ENCODE data around the gene BACH2. TPM values are rescaled to one million over a fixed set of nuclear protein-coding genes. Genes with fewer than 3 reads are reported as not detected.

Gene BACH2
- total and polyA plus RNA-seq, 2 of the 4 experiments (the other 2 are of a cell fraction) = 1.3 to 1.4 TPM

- H3K18ac ChIP-seq (ENCODE audit: low read depth, low read length) = no peak overlapping the region
- no peak overlapping the region for H4K5ac ChIP-seq (ENCODE audit: low read depth, low read length)
- H2BK120ac ChIP-seq (ENCODE audit: low read depth, low read length) = 0 out of 2 replicates have a peak overlapping the region, but pooled peaks have one; percentile 32
- H3K4me1 ChIP-seq (ENCODE audit: control insufficient read depth, insufficient read depth, low read length) = peaks cover 2% of the 10 kb centered on the region; the same call in 1 of the 2 replicates
- no peak overlapping the region for H3K9ac ChIP-seq (ENCODE audit: low read depth, low read length)
- no peak overlapping the region for H2BK5ac ChIP-seq (ENCODE audit: low read depth, low read length, poor library complexity, severe bottlenecking)
- no peaks in the 10 kb centered on the region for H3K9me3 ChIP-seq (ENCODE audit: control insufficient read depth, insufficient read depth, low read length)
- H3K27ac ChIP-seq (ENCODE audit: insufficient read depth, low read length) = no peak overlapping the region
- ChIA-PET CTCF (no interaction called here), POLR2A (ENCODE audit: unreplicated experiment) (no interaction called here)
- H4K8ac ChIP-seq (ENCODE audit: low read depth in 2 of 2, low read length in 2 of 2) = no peak overlapping the region
- H3K27me3 ChIP-seq (ENCODE audit: control insufficient read depth, insufficient read depth, low read length) = peaks cover 2% of the 10 kb centered on the region; the same call in 1 of the 2 replicates
- H3K4ac ChIP-seq (ENCODE audit: low read depth, low read length) = no peak overlapping the region
- BruUV-seq (replicated peaks) = no TSS peak
- H2BK20ac ChIP-seq (ENCODE audit: low read depth, low read length) = no peak overlapping the region
- no peak overlapping the region for H2BK15ac ChIP-seq (ENCODE audit: low read depth, low read length)
- TF ChIP-seq MXI1 (IDR thresholded peaks at IDR 0.05; ENCODE audit: borderline replicate concordance, low read depth, low read length) (no peak), RCOR1 (IDR thresholded peaks at IDR 0.05; ENCODE audit: insufficient replicate concordance, low read length) (no peak), CHD1 (IDR thresholded peaks at IDR 0.05; ENCODE audit: low read depth, low read length) (no peak), CEBPB (IDR thresholded peaks at IDR 0.05; ENCODE audit: low read depth, low read length) (no peak), RAD21 (IDR thresholded peaks at IDR 0.05; ENCODE audit: low read length) (no peak), USF2 (IDR thresholded peaks at IDR 0.05; ENCODE audit: low read depth, low read length) (no peak), BHLHE40 (IDR thresholded peaks at IDR 0.05; ENCODE audit: low read depth, low read length) (no peak), RFX5 (IDR thresholded peaks at IDR 0.05; ENCODE audit: low read depth, low read length) (no peak), MAFK (IDR thresholded peaks at IDR 0.05; ENCODE audit: low read depth, low read length) (no peak), MAZ (IDR thresholded peaks at IDR 0.05; ENCODE audit: borderline replicate concordance, low read depth, low read length) (no peak), SMC3 (IDR thresholded peaks at IDR 0.05; ENCODE audit: low read depth, low read length) (no peak), ELK1 (IDR thresholded peaks at IDR 0.05; ENCODE audit: borderline replicate concordance, low read depth, low read length) (no peak), FOS (IDR thresholded peaks at IDR 0.05; ENCODE audit: low read depth, low read length) (no peak), POLR2A (IDR thresholded peaks at IDR 0.05; ENCODE audit: low read depth, low read length) (no peak), NFE2L2 (IDR thresholded peaks at IDR 0.05; ENCODE audit: low read depth, low read length) (no peak)
- ATAC-seq (ENCODE audit: low read depth) (no peak), DNase-seq (no peak)
- H3K56ac ChIP-seq (ENCODE audit: extremely low read depth, insufficient read depth, low read length) = no peak overlapping the region
- no peaks in the 10 kb centered on the region; a peak in 1 of 4 replicates for H3K79me1 ChIP-seq (ENCODE audit: low read depth in 1 of 2, low read length in 2 of 2)
- no peak overlapping the region for H2AFZ ChIP-seq (replicated peaks; ENCODE audit: low read length, poor library complexity)
- intact Hi-C loops (cut with micrococcal nuclease) (loop anchor here (1.0 kb wide), 1 partner anchor 11 kb away; no protein-coding TSS in a partner anchor), in situ Hi-C loops (cut with MboI; ENCODE audit: low sequenced_read_pairs) (no loop called here), dilution Hi-C loops (cut with HindIII; ENCODE audit: low sequenced_read_pairs, unreplicated experiment) (no loop called here)
- no peak overlapping the region for H4K91ac ChIP-seq (ENCODE audit: insufficient read depth, low read depth, low read length)
- no peaks in the 10 kb centered on the region; the same call in 1 of the 2 replicates for H3K9me1 ChIP-seq (ENCODE audit: insufficient read depth, low read length)
- H3K4me3 ChIP-seq (ENCODE audit: insufficient read depth, low read depth, low read length) = no peak overlapping the region
- H3K23ac ChIP-seq (ENCODE audit: low read depth, low read length) = no peak overlapping the region
- no peaks in the 10 kb centered on the region for H3K36me3 ChIP-seq (ENCODE audit: control insufficient read depth, insufficient read depth, low read length)
- no CpG with 5 or more reads among the region's 1 CpG for WGBS, 2 experiments (ENCODE audit: extremely low coverage in 2 of 2, insufficient read length in 1 of 2)
- H2AK5ac ChIP-seq (ENCODE audit: low read depth, low read length) = no peak overlapping the region
- H3K4me2 ChIP-seq (ENCODE audit: low read depth, low read length) = peak overlapping the region; percentile 26; the same call in 1 of the 2 replicates
- no peak overlapping the region for H2AK9ac ChIP-seq (replicated peaks; ENCODE audit: low read depth, low read length, poor library complexity)
- no peaks in the 10 kb centered on the region for H4K20me1 ChIP-seq (ENCODE audit: insufficient read depth, low read length)
- H3K14ac ChIP-seq (replicated peaks; ENCODE audit: low read depth, low read length) = no peak overlapping the region
These were observed 189.3 kb downstream of the BACH2 start for GRCh38 chr6:90107371-90107770.
